ENCODE results near the gene LRRN3. TPM values are rescaled to one million over a fixed set of nuclear protein-coding genes. Genes with fewer than 3 reads are reported as not detected.
A peak's percentile ranks its signal among the peaks of the same experiment; 100 is the strongest.

Gene LRRN3
- total and polyA plus RNA-seq, 7 donors, result 0.15 to 1.9 (median 0.69) TPM

GRCh38 chr7:111093496-111093895 lies 2.6 kb downstream of the LRRN3 start:
- Histone ChIP-seq H3K9me3 (no peaks in the 10 kb centered on the region), H3K36me3 (ENCODE audit: insufficient read depth in 1 of 2, low read depth in 1 of 2) (no peaks in the 10 kb centered on the region), H3K27ac (no peak overlapping the region), H3K27me3 (ENCODE audit: insufficient read depth in 3 of 3, low read length in 2 of 3) (no peaks in the 10 kb centered on the region), H3K4me1 (peaks cover 21% of the 10 kb centered on the region), H3K4me3 (no peak overlapping the region)
- DNase-seq, result no peak
- no peak for TF ChIP-seq CTCF (IDR thresholded peaks at IDR 0.05)
- intact Hi-C loops (cut with DNase I), result loop anchor here in 1 of 2 donors (5.0 kb wide), 3 partner anchors 394 to 639 kb away; partner anchors contain the start of gene IMMP2L
- WGBS, 3 donors, result 48 to 85% (median 60%) methylated on average over 4 of the region's 4 CpGs
- no peak for ATAC-seq

- ATAC-seq (no peak), DNase-seq (no peak)
- no peaks in the 10 kb centered on the region for H3K9me3 ChIP-seq
- H3K4me1 ChIP-seq, result peaks cover 21% of the 10 kb centered on the region
- H3K27ac ChIP-seq, result no peak overlapping the region
- TF ChIP-seq CTCF (IDR thresholded peaks at IDR 0.05), result no peak
- WGBS, 3 donors, result 71 to 88% (median 78%) methylated on average over 1 of the region's 1 CpG
- H3K4me3 ChIP-seq, result no peak overlapping the region
- no peaks in the 10 kb centered on the region for H3K36me3 ChIP-seq (ENCODE audit: insufficient read depth in 1 of 2, low read depth in 1 of 2)
- no peaks in the 10 kb centered on the region for H3K27me3 ChIP-seq (ENCODE audit: insufficient read depth in 3 of 3, low read length in 2 of 3)
- intact Hi-C loops (cut with DNase I), result loop anchor here in 1 of 2 donors (5.0 kb wide), 3 partner anchors 393 to 638 kb away; partner anchors contain the start of gene IMMP2L
These were observed 3.5 kb downstream of the LRRN3 start for GRCh38 chr7:111094419-111094818.

- H3K27ac ChIP-seq, result no peak overlapping the region
- no peak for ATAC-seq
- H3K36me3 ChIP-seq (ENCODE audit: insufficient read depth in 1 of 2, low read depth in 1 of 2), result no peaks in the 10 kb centered on the region
- no peak for DNase-seq
- no peak overlapping the region for H3K4me3 ChIP-seq
- TF ChIP-seq CTCF (IDR thresholded peaks at IDR 0.05), result no peak
- intact Hi-C loops (cut with DNase I), result no loop called here
- 78 to 91% (median 90%) methylated on average over 3 of the region's 3 CpGs for WGBS, 3 donors
- no peaks in the 10 kb centered on the region for H3K27me3 ChIP-seq (ENCODE audit: insufficient read depth in 3 of 3, low read length in 2 of 3)
- no peaks in the 10 kb centered on the region for H3K9me3 ChIP-seq
- H3K4me1 ChIP-seq, result peaks cover 10% of the 10 kb centered on the region
These were observed 6.1 kb downstream of the LRRN3 start for GRCh38 chr7:111096997-111097396.

- no peak overlapping the region for H3K27ac ChIP-seq
- ATAC-seq, result peak in 2 of 4 donors; percentile 70 to 86
- no peaks in the 10 kb centered on the region for H3K4me1 ChIP-seq
- no peaks in the 10 kb centered on the region for H3K27me3 ChIP-seq (ENCODE audit: insufficient read depth in 3 of 3, low read length in 2 of 3)
- peak; percentile 65 for TF ChIP-seq CTCF (IDR thresholded peaks at IDR 0.05)
- no peaks in the 10 kb centered on the region for H3K9me3 ChIP-seq
- intact Hi-C loops (cut with DNase I), result no loop called here
- no peaks in the 10 kb centered on the region for H3K36me3 ChIP-seq (ENCODE audit: insufficient read depth in 1 of 2, low read depth in 1 of 2)
- H3K4me3 ChIP-seq, result no peak overlapping the region
- DNase-seq, result peak in 1 of 2 donors; percentile 47
- WGBS, 3 donors, result 41 to 49% (median 46%) methylated on average over 10 of the region's 10 CpGs
These were observed 7.3 kb downstream of the LRRN3 start for GRCh38 chr7:111098011-111098925.

Data from psoas muscle (tissue), 8 donors.